Measurements from ENCODE around the gene PRSS53. TPM values are rescaled to one million over a fixed set of nuclear protein-coding genes. Genes with fewer than 3 reads are reported as not detected.

The PRSS53 gene
- total RNA-seq, 1 donor from 2014 or later, result 1.9 TPM

- DNase-seq (ENCODE audit: low read depth), result peak; percentile 93
Measured at GRCh38 chr16:31094424-31095120, 5.8 kb upstream of the PRSS53 start, which contains the start of gene VKORC1. TSS of gene VKORC1 (minus strand) at chr16:31094797. CDS start at chr16:31094729, 68 bp downstream.

GRCh38 chr16:31094088-31094423, 5.3 kb upstream of the PRSS53 start:
- no peak for DNase-seq (ENCODE audit: low read depth)

- DNase-seq (ENCODE audit: low read depth), result no peak
Measured at GRCh38 chr16:31093132-31093703, 4.5 kb upstream of the PRSS53 start.

GRCh38 chr16:31092330-31092729, 3.6 kb upstream of the PRSS53 start:
- no peak for DNase-seq (ENCODE audit: low read depth)

GRCh38 chr16:31090540-31090939, 1.8 kb upstream of the PRSS53 start:
- peak; percentile 31 for DNase-seq (ENCODE audit: low read depth)

GRCh38 chr16:31089199-31089598, 456 bp upstream of the PRSS53 start:
- no peak for DNase-seq (ENCODE audit: low read depth)

- no peak for DNase-seq (ENCODE audit: low read depth)
Measured at GRCh38 chr16:31087971-31088370, 772 bp downstream of the PRSS53 start.

GRCh38 chr16:31087481-31087880, 1.3 kb downstream of the PRSS53 start:
- no peak for DNase-seq (ENCODE audit: low read depth)

GRCh38 chr16:31086629-31086906, 2.2 kb downstream of the PRSS53 start:
- no peak for DNase-seq (ENCODE audit: low read depth)

- DNase-seq (ENCODE audit: low read depth), result no peak
Measured at GRCh38 chr16:31085873-31086628, 2.7 kb downstream of the PRSS53 start.

GRCh38 chr16:31085411-31085810, 3.3 kb downstream of the PRSS53 start:
- DNase-seq (ENCODE audit: low read depth), result no peak

- DNase-seq (ENCODE audit: low read depth), result no peak
Measured at GRCh38 chr16:31084584-31085302, 4.0 kb downstream of the PRSS53 start.

- no peak for DNase-seq (ENCODE audit: low read depth)
Measured at GRCh38 chr16:31083981-31084380, 4.8 kb downstream of the PRSS53 start.

GRCh38 chr16:31083556-31083955, 5.2 kb downstream of the PRSS53 start:
- no peak for DNase-seq (ENCODE audit: low read depth)

GRCh38 chr16:31083081-31083480, 5.7 kb downstream of the PRSS53 start:
- DNase-seq (ENCODE audit: low read depth), result no peak

- no peak for DNase-seq (ENCODE audit: low read depth)
Measured at GRCh38 chr16:31082368-31083045, 6.2 kb downstream of the PRSS53 start.

GRCh38 chr16:31081428-31082351, 7.1 kb downstream of the PRSS53 start:
- no peak for DNase-seq (ENCODE audit: low read depth)

- DNase-seq (ENCODE audit: low read depth), result no peak
Measured at GRCh38 chr16:31080756-31081419, 7.9 kb downstream of the PRSS53 start.

GRCh38 chr16:31080035-31080629, 8.6 kb downstream of the PRSS53 start:
- DNase-seq (ENCODE audit: low read depth), result no peak

Data from renal cortical epithelial cell (primary cell).